IMR-90 (cell line): Measurements from ENCODE around the gene PACSIN2. TPM values are rescaled to one million over a fixed set of nuclear protein-coding genes. Genes with fewer than 3 reads are reported as not detected.

Source experiments
- ATAC-seq: fragments of 200-7000 bp; cut with Tn5 transposase; 2 replicates; pipeline ENCODE4 v1.9.1; 2020; ENCODE audit warnings: low read depth, mild to moderate bottlenecking, moderate library complexity
- BruUV-seq: library from RNA; stranded (reverse); fragments of 400-500 nt; replicated peaks from 2 replicates; lab custom pipeline; 2021; lab: Mats Ljungman, UMichigan
- CTCF ChIA-PET: fragments of 300-600 bp; formaldehyde crosslinking; extraction: SDS; loops from one replicate; lab custom pipeline; 2021; ENCODE audit warnings: antibody characterized with exemption; lab: Yijun Ruan, JAX
- POLR2A ChIA-PET: fragments of 300-600 bp; sonication (Branson Sonifier 250); formaldehyde crosslinking; loops from one replicate; lab custom pipeline; 2022; ENCODE audit warnings: antibody characterized with exemption; ENCODE audit not compliant: unreplicated experiment; lab: Charles Lee
- DNase-seq: peaks from one replicate; pipeline ENCODE4 v3.0.0; 2013
- H2AFZ ChIP-seq: replicated peaks from 2 replicates; pipeline ENCODE3; 2013; ENCODE audit warnings: low read length, mild to moderate bottlenecking; ENCODE audit not compliant: poor library complexity
- H2AK5ac ChIP-seq: 2 replicates; pipeline ENCODE4 v1.6.1; 2013; ENCODE audit warnings: low read depth, low read length, inconsistent platforms
- H2AK9ac ChIP-seq: replicated peaks from 2 replicates; pipeline ENCODE3; 2013; ENCODE audit warnings: mild to moderate bottlenecking, low read depth, low read length, moderate library complexity; ENCODE audit not compliant: poor library complexity
- H2BK120ac ChIP-seq: 2 replicates; pipeline ENCODE4 v1.6.1; 2013; ENCODE audit warnings: low read depth, low read length, inconsistent platforms
- H2BK15ac ChIP-seq: 3 replicates; pipeline ENCODE4 v1.6.1; 2013; ENCODE audit warnings: low read depth, low read length, inconsistent platforms
- H2BK20ac ChIP-seq: 2 replicates; pipeline ENCODE4 v1.6.1; 2013; ENCODE audit warnings: low read depth, mild to moderate bottlenecking, inconsistent platforms, low read length, moderate library complexity
- H2BK5ac ChIP-seq: 2 replicates; pipeline ENCODE4 v1.6.1; 2013; ENCODE audit warnings: mild to moderate bottlenecking, low read depth, low read length, inconsistent platforms; ENCODE audit not compliant: poor library complexity, severe bottlenecking
- H3K14ac ChIP-seq: replicated peaks from 2 replicates; pipeline ENCODE4 v1.6.1; 2013; ENCODE audit warnings: low read depth, low read length, inconsistent platforms
- H3K18ac ChIP-seq: 2 replicates; pipeline ENCODE4 v1.6.1; 2013; ENCODE audit warnings: low read depth, low read length, control low read depth
- H3K23ac ChIP-seq: 2 replicates; pipeline ENCODE4 v1.6.1; 2013; ENCODE audit warnings: low read depth, low read length, inconsistent platforms
- H3K27ac ChIP-seq: 2 replicates; pipeline ENCODE4 v1.5.1; 2013; ENCODE audit warnings: mild to moderate bottlenecking, control low read depth, low read length; ENCODE audit not compliant: insufficient read depth
- H3K27me3 ChIP-seq: 2 replicates; pipeline ENCODE4 v1.6.1; 2013; ENCODE audit warnings: low read length; ENCODE audit not compliant: control insufficient read depth, insufficient read depth
- H3K36me3 ChIP-seq: 2 replicates; pipeline ENCODE4 v1.6.1; 2013; ENCODE audit warnings: low read length, mixed read lengths; ENCODE audit not compliant: control insufficient read depth, insufficient read depth
- H3K4ac ChIP-seq: 2 replicates; pipeline ENCODE4 v1.6.1; 2013; ENCODE audit warnings: low read depth, low read length, inconsistent platforms
- H3K4me1 ChIP-seq: 2 replicates; pipeline ENCODE4 v1.6.1; 2013; ENCODE audit warnings: low read length, mixed read lengths; ENCODE audit not compliant: control insufficient read depth, insufficient read depth
- H3K4me2 ChIP-seq: 2 replicates; pipeline ENCODE4 v1.6.1; 2013; ENCODE audit warnings: low read depth, mild to moderate bottlenecking, control low read depth, low read length, moderate library complexity
- H3K4me3 ChIP-seq: 2 replicates; pipeline ENCODE4 v1.5.1; 2013; ENCODE audit warnings: low read depth, mild to moderate bottlenecking, control low read depth, low read length, moderate library complexity; ENCODE audit not compliant: insufficient read depth
- H3K56ac ChIP-seq: 2 replicates; pipeline ENCODE4 v1.6.1; 2013; ENCODE audit warnings: low read length, inconsistent platforms; ENCODE audit not compliant: insufficient read depth; ENCODE audit errors: extremely low read depth
- H3K79me1 ChIP-seq, 2 experiments: 2 replicates each; pipeline ENCODE4 v1.6.1; 2013; ENCODE audit warnings: low read length in 2 of 2, inconsistent platforms in 1 of 2, low read depth in 1 of 2
- H3K9ac ChIP-seq: 2 replicates; pipeline ENCODE4 v1.6.1; 2013; ENCODE audit warnings: low read depth, low read length, control low read depth
- H3K9me1 ChIP-seq: 2 replicates; pipeline ENCODE4 v1.6.1; 2013; ENCODE audit warnings: low read length, inconsistent platforms; ENCODE audit not compliant: insufficient read depth
- H3K9me3 ChIP-seq: 2 replicates; pipeline ENCODE4 v1.6.1; 2013; ENCODE audit warnings: low read length; ENCODE audit not compliant: control insufficient read depth, insufficient read depth
- H4K20me1 ChIP-seq: 2 replicates; pipeline ENCODE4 v1.6.1; 2013; ENCODE audit warnings: low read length, inconsistent platforms; ENCODE audit not compliant: insufficient read depth
- H4K5ac ChIP-seq: 2 replicates; pipeline ENCODE4 v1.6.1; 2013; ENCODE audit warnings: mild to moderate bottlenecking, low read depth, low read length, control low read depth
- H4K8ac ChIP-seq, 2 experiments: 2 replicates each; pipeline ENCODE4 v1.6.1; 2013; ENCODE audit warnings: low read depth in 2 of 2, low read length in 2 of 2, control low read depth in 1 of 2, inconsistent platforms in 1 of 2
- H4K91ac ChIP-seq: 2 replicates; pipeline ENCODE4 v1.6.1; 2013; ENCODE audit warnings: low read depth, low read length, inconsistent platforms; ENCODE audit not compliant: insufficient read depth
- BHLHE40 ChIP-seq: fragments of 150-350 bp; IDR thresholded peaks from 2 replicates; pipeline ENCODE4 v1.6.1; 2016; ENCODE audit warnings: mild to moderate bottlenecking, low read depth, low read length
- RCOR1 ChIP-seq: IDR thresholded peaks from 2 replicates; pipeline ENCODE4 v1.6.1; 2012; ENCODE audit warnings: mild to moderate bottlenecking, low read length, improper control_type of control experiment; ENCODE audit not compliant: insufficient replicate concordance
- WGBS, 2 experiments: methylation state at CpG; one replicate each; pipeline versions ENCODE4 v1.1.5 to v1.1.7; 2013; ENCODE audit warnings: missing lambda C conversion rate in 2 of 2; ENCODE audit not compliant: insufficient read length in 1 of 2; ENCODE audit errors: extremely low coverage in 2 of 2; 5-methylcytosine and 5-hydroxymethylcytosine counted together
- dilution Hi-C: fragments of 300-500 bp; cut with HindIII; formaldehyde crosslinking; loops from one replicate; pipeline ENCODE4 v1.14.3; 2018; ENCODE audit warnings: low sequenced_read_pairs; ENCODE audit not compliant: unreplicated experiment
- in situ Hi-C: fragments of 300-500 bp; cut with MboI; formaldehyde crosslinking; loops from 3 replicates; pipeline ENCODE4 v1.14.3; 2019; ENCODE audit warnings: low sequenced_read_pairs, inconsistent platforms, mixed read lengths
- intact Hi-C: fragments of 100-400 bp; cut with micrococcal nuclease; formaldehyde crosslinking; loops from 2 replicates; pipeline ENCODE4 v1.10.0; 2022
- polyA plus RNA-seq, 3 experiments: library from polyadenylated mRNA; depleted of rRNA; stranded (reverse); fragments of >200 nt; gene quantifications; 2 replicates each; pipeline ENCODE4 v1.2.3, GENCODE V29; 2012; ENCODE audit warnings: low replicate concordance in 1 of 3
- total RNA-seq: library from RNA; depleted of rRNA; stranded (reverse); fragments of >200 nt; gene quantifications from 2 replicates; pipeline ENCODE4 v1.2.3, GENCODE V29; 2012

PACSIN2 gene
- total and polyA plus RNA-seq, 2 of the 4 experiments (the other 2 are of a cell fraction) = 85.0 to 118 TPM

DNA sequence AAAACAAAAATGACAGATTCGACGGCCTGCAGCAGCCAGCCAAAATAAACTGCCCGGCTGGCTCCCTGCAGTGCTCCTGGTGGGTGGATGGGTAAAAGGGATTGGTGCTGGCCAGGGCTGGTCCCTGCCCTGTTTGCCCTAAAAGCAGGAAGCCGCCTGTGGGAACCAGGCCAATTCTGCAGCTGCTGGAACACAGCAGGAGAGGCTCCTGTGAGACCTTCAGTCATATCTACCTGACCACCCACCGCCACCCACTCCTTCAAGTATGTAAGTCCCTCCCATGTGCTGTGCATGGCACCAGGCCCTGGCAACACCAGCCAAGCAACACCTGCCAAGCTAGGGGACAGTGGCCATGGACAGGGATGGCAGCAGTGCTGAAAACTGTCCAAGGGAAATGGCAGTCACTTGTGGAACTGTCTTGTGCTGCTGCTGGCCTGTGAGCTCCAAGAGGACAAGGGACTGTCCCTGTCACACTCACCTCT is 109.2 kb downstream of the PACSIN2 start:
- no peak for ATAC-seq

More for the DNA sequence above, 109.2 kb downstream of the PACSIN2 start:
- H3K4ac ChIP-seq = no peak overlapping the region
- intact Hi-C loops = no loop called here
- H2AK5ac ChIP-seq = peak overlapping the region; percentile 8; the same call in 1 of the 2 replicates
- POLR2A ChIA-PET = no interaction called here
- H3K4me3 ChIP-seq = no peak overlapping the region
- peaks cover 18% of the 10 kb centered on the region for H3K4me1 ChIP-seq
- no peak overlapping the region for H2BK15ac ChIP-seq
- TF ChIP-seq RCOR1 (no peak), BHLHE40 (no peak)
- H3K27ac ChIP-seq = no peak overlapping the region
- no peak overlapping the region for H3K23ac ChIP-seq
- no peak overlapping the region for H3K14ac ChIP-seq
- no peak overlapping the region for H3K4me2 ChIP-seq
- no peaks in the 10 kb centered on the region for H3K27me3 ChIP-seq
- no TSS peak for BruUV-seq
- H2BK120ac ChIP-seq = no peak overlapping the region
- no peak overlapping the region for H4K91ac ChIP-seq
- H3K36me3 ChIP-seq = peaks cover 21% of the 10 kb centered on the region
- H3K9me1 ChIP-seq = peaks cover 43% of the 10 kb centered on the region
- H3K18ac ChIP-seq = no peak overlapping the region
- no peak overlapping the region for H2BK5ac ChIP-seq
- peak overlapping the region; percentile 6 for H2AK9ac ChIP-seq
- H4K20me1 ChIP-seq = peaks cover 84% of the 10 kb centered on the region
- no peak overlapping the region for H2BK20ac ChIP-seq
- no peak overlapping the region for H3K56ac ChIP-seq
- H3K9me3 ChIP-seq = no peaks in the 10 kb centered on the region
- no peak overlapping the region for H3K9ac ChIP-seq
- in situ Hi-C loops = no loop called here
- peak overlapping the region; percentile 15 for H2AFZ ChIP-seq
- H4K5ac ChIP-seq = no peak overlapping the region
- WGBS, 2 experiments = 100% methylated on average over 1 of the region's 5 CpGs; no CpG with 5 or more reads in 1 of the 2 experiments
- CTCF ChIA-PET = no interaction called here
- no peak for DNase-seq
- dilution Hi-C loops = no loop called here
- H4K8ac ChIP-seq = no peak overlapping the region
- peaks cover 62 to 98% of the 10 kb centered on the region in 2 experiments for H3K79me1 ChIP-seq
